ENCODE data around the gene MAGEF1.

MAGEF1 gene

GRCh38 chr3:184741259-184741556 lies 29.3 kb upstream of the MAGEF1 start:
- Histone ChIP-seq H3K36me3 (ENCODE audit: control insufficient read depth, insufficient read depth, low read length) (no peaks in the 10 kb centered on the region), H3K9me3 (ENCODE audit: control insufficient read depth, low read length) (no peaks in the 10 kb centered on the region), H3K27ac (ENCODE audit: low read depth, low read length, severe bottlenecking) (no peak overlapping the region), H3K4me1 (ENCODE audit: control insufficient read depth, insufficient read depth, low read length, poor library complexity, severe bottlenecking) (peaks cover 47% of the 10 kb centered on the region), H3K4me3 (ENCODE audit: extremely low read depth, insufficient read depth, low read length, poor library complexity, severe bottlenecking) (no peak overlapping the region)
- 79 to 87% methylated on average over 4 to 6 of the region's 8 CpGs for WGBS, 2 experiments (ENCODE audit: insufficient coverage in 2 of 2)

DNA sequence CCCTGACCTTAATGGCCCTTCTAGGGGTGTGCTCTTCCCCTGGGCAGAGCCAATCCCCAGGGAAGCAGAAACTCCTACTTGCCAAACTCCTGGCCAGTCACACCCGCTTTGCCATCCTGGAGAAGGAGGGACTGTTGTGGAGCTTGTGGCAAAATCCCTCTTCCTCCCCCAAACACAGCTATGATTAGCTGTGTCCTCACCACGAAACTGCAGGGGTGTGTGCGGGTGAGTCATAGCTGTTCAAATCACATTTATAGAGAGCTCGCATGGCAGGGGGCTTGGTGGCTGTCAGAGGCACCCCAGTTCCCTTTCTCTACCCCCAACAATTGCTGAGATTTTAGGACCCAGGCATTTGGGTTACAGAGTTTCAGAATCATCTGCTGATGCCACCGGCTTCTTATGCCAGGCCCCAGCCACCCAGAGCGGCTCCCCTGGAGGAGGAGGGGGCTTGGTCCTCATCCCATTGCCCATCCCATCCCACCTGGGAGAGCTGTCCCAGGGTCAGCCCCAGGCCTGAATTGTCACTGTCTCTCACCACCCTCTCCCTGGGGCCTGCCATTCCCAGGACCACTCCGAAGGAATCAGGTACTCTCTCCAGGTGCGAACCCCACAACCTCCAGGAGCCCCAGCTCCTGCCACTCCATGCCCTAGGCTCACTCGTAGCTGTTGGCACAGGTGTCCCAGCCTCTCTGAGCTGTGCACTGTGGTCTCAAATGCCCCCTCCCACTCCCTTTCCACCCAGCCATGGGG lies 28.8 kb upstream of the MAGEF1 start:
- Histone ChIP-seq H3K9me3 (ENCODE audit: control insufficient read depth, low read length) (no peaks in the 10 kb centered on the region), H3K27ac (ENCODE audit: low read depth, low read length, severe bottlenecking) (no peak overlapping the region), H3K4me1 (ENCODE audit: control insufficient read depth, insufficient read depth, low read length, poor library complexity, severe bottlenecking) (peaks cover 47% of the 10 kb centered on the region), H3K36me3 (ENCODE audit: control insufficient read depth, insufficient read depth, low read length) (no peaks in the 10 kb centered on the region), H3K4me3 (ENCODE audit: extremely low read depth, insufficient read depth, low read length, poor library complexity, severe bottlenecking) (no peak overlapping the region)
- WGBS, 2 experiments (ENCODE audit: insufficient coverage in 2 of 2) = 86 to 89% methylated on average over 4 to 6 of the region's 9 CpGs

DNA sequence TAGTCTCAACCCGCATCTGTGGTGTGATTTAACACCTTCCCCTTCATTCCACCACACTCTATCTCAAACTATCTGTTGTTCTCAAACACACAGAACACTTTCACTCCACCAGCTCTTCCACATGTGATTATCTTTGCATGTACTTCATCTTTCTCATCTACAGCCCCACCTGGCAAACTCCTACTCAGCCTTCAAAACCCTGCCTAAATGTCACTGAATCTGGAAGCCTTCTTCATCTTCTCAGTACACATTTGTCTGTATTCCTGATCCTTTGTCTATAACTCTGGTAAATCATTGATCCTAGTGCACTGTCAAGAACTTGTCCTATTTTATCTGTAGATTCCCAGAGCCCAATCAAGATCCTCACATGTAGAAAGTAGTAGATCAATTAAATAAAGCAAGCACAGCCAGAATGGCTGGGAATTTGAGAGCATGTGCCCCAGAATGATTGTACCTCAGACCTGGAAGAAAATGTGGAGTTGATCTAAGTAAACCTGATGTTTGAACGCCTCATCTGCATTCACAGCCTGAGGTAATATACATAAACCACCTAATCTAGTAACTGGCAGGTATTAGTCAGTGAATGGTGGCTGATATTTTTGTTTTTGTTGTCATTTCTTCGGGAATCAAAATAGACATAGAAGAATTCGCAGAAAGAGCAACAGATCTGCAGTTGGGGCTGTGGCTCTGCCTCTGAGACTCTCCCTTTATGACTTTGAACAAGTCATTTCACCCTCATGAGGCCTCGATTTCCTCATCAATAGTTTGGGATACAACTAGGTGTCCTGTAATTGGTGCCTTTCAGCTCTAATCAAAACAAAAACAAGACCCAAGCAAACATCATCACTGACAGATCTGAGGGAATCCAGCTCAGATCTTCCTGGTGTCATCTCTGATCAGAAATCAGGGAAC lies 28.0 kb upstream of the MAGEF1 start:
- no peak overlapping the region for H3K27ac ChIP-seq (ENCODE audit: low read depth, low read length, severe bottlenecking)
- WGBS, 2 experiments (ENCODE audit: insufficient coverage in 2 of 2) = 88 to 92% methylated on average over 4 of the region's 5 CpGs
- H3K9me3 ChIP-seq (ENCODE audit: control insufficient read depth, low read length) = no peaks in the 10 kb centered on the region
- peaks cover 47% of the 10 kb centered on the region for H3K4me1 ChIP-seq (ENCODE audit: control insufficient read depth, insufficient read depth, low read length, poor library complexity, severe bottlenecking)
- H3K36me3 ChIP-seq (ENCODE audit: control insufficient read depth, insufficient read depth, low read length) = no peaks in the 10 kb centered on the region
- no peak overlapping the region for H3K4me3 ChIP-seq (ENCODE audit: extremely low read depth, insufficient read depth, low read length, poor library complexity, severe bottlenecking)

DNA sequence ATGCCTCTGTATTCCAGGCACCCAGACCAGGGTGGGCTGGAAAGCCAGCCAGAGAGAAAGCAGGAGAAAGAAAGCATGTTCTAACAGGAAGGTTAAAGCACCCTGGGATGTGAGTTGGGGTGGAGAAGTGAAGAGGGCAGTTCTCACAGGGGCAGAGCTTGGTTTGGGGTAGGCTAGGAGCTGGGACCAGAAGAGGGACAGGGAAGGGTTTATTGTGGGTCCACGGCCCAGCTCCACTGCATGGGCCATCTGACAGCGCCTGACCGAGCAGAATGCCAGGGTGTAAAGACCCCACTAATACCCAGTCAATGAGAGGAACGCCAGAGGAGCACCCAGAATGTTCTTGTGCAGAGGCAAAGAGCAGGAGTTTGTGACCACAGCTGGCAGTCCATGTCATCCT lies 27.1 kb upstream of the MAGEF1 start:
- Histone ChIP-seq H3K36me3 (ENCODE audit: control insufficient read depth, insufficient read depth, low read length) (no peaks in the 10 kb centered on the region), H3K27ac (ENCODE audit: low read depth, low read length, severe bottlenecking) (no peak overlapping the region), H3K9me3 (ENCODE audit: control insufficient read depth, low read length) (no peaks in the 10 kb centered on the region), H3K4me3 (ENCODE audit: extremely low read depth, insufficient read depth, low read length, poor library complexity, severe bottlenecking) (no peak overlapping the region), H3K4me1 (ENCODE audit: control insufficient read depth, insufficient read depth, low read length, poor library complexity, severe bottlenecking) (peaks cover 49% of the 10 kb centered on the region)
- 87 to 92% methylated on average over 4 of the region's 4 CpGs for WGBS, 2 experiments (ENCODE audit: insufficient coverage in 2 of 2)

GRCh38 chr3:184738506-184738890 lies 26.6 kb upstream of the MAGEF1 start:
- Histone ChIP-seq H3K4me1 (ENCODE audit: control insufficient read depth, insufficient read depth, low read length, poor library complexity, severe bottlenecking) (peaks cover 51% of the 10 kb centered on the region), H3K36me3 (ENCODE audit: control insufficient read depth, insufficient read depth, low read length) (no peaks in the 10 kb centered on the region), H3K9me3 (ENCODE audit: control insufficient read depth, low read length) (no peaks in the 10 kb centered on the region), H3K4me3 (ENCODE audit: extremely low read depth, insufficient read depth, low read length, poor library complexity, severe bottlenecking) (no peak overlapping the region), H3K27ac (ENCODE audit: low read depth, low read length, severe bottlenecking) (peak overlapping the region; percentile 82)
- 83 to 98% methylated on average over 6 to 8 of the region's 8 CpGs for WGBS, 2 experiments (ENCODE audit: insufficient coverage in 2 of 2)

DNA sequence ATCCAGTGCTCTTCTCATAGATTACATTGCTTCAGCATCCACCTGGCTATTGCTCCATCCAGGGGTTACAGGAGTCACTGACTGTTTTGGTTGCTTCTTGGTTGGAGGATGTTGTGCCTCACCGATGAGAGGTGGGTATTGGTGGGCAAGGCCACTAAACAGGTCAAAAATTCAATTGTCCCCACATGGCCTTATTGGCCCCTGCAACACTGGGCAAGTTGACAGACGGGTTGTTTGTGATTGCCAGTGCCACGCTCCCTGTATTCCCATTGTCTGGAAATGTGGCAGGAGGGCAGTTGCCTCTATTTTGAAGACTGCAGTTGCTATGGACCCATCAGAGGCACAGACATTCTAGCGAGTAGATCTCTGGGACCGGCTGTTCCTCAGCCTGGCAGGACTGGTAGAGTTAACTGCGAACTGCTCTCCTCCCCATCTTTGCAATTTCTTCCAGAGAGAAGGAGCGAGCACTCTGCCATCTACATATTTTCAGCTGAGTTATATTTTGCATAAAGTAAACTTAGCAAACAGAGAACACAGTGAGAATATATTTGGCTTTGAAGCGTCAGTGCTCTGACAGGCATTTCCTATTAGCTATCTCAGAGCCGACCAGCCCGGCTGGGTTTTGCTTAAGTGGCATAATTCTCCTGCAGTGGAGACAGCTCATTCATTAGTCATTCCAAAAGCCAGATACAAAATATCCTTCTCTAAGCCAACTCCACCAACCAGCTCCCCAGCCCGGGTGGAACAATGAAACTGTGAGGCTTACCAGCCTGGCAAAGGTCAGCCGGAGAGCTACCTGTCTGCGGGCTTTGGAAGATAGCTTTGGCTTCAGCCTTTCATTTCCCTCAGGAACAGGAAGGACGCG lies 26.0 kb upstream of the MAGEF1 start:
- H3K27ac ChIP-seq (ENCODE audit: low read depth, low read length, severe bottlenecking) = peak overlapping the region; percentile 82
- H3K36me3 ChIP-seq (ENCODE audit: control insufficient read depth, insufficient read depth, low read length) = no peaks in the 10 kb centered on the region
- 79 to 88% methylated on average over 13 to 14 of the region's 15 CpGs for WGBS, 2 experiments (ENCODE audit: insufficient coverage in 2 of 2)
- no peak overlapping the region for H3K4me3 ChIP-seq (ENCODE audit: extremely low read depth, insufficient read depth, low read length, poor library complexity, severe bottlenecking)
- no peaks in the 10 kb centered on the region for H3K9me3 ChIP-seq (ENCODE audit: control insufficient read depth, low read length)
- H3K4me1 ChIP-seq (ENCODE audit: control insufficient read depth, insufficient read depth, low read length, poor library complexity, severe bottlenecking) = peaks cover 49% of the 10 kb centered on the region

DNA sequence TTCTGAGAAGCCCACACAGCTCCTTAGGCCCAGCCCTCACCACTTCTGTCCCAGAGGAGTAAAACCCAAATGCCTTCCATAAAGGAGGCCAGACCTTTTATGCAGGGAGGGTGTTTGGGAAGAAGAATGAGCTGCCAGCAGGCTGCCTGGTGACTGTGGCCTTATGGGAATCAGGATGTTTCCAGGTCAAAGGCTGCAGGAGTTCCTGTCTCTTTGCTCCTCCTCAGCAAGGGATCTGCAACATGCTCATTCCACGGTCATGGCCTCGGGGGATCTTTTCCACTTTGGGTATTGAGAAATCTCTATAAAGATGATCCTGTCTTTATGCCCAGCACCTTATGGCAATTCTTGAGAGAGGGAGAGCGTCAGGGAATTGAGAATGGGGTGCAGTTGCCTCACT lies 25.2 kb upstream of the MAGEF1 start:
- Histone ChIP-seq H3K9me3 (ENCODE audit: control insufficient read depth, low read length) (no peaks in the 10 kb centered on the region), H3K4me3 (ENCODE audit: extremely low read depth, insufficient read depth, low read length, poor library complexity, severe bottlenecking) (no peak overlapping the region), H3K36me3 (ENCODE audit: control insufficient read depth, insufficient read depth, low read length) (no peaks in the 10 kb centered on the region), H3K4me1 (ENCODE audit: control insufficient read depth, insufficient read depth, low read length, poor library complexity, severe bottlenecking) (peaks cover 43% of the 10 kb centered on the region), H3K27ac (ENCODE audit: low read depth, low read length, severe bottlenecking) (peak overlapping the region; percentile 16)
- WGBS, 2 experiments (ENCODE audit: insufficient coverage in 2 of 2) = 100% methylated on average over 2 of the region's 3 CpGs; no CpG with 5 or more reads in 1 of the 2 experiments

DNA sequence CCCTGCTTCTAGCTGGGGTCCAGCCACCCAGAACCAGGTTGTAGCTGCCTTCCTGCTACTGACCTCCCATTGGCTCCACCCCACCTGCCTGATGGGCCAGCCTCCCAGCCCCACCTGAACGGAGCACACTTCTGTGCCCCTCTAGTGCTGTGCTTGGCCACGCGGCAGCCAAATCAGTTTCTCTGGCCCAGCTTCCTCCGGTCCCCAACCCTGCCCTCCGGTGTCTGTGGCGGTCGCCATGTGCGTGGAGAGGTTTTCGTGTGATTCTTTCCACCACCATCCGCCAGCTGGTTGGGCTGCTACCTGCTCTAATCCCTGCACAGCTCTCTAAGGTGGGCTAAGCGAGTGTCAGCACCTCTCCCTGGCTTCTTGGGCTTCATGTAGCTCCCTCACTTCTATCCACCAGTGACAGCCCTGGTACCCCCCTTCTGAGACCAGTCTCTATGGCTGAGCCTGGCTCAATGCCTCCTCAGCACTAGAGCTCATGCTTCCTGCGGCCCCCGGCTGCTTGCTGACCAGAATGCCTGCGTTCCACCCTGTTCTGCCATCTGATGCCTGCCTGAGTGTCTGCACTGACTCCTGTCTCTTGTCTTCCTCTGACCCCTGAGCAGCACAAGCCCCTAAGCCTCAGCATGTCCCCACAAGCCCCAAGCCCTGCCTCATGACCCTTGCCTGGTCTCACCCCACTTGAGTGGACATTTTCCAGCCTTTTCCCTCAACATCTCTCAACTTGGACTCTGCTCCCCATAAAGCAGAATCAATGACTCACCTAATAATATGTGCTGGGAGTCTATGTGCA lies 23.2 kb upstream of the MAGEF1 start:
- H3K4me1 ChIP-seq (ENCODE audit: control insufficient read depth, insufficient read depth, low read length, poor library complexity, severe bottlenecking) = peaks cover 29% of the 10 kb centered on the region
- no peaks in the 10 kb centered on the region for H3K36me3 ChIP-seq (ENCODE audit: control insufficient read depth, insufficient read depth, low read length)
- no peak overlapping the region for H3K27ac ChIP-seq (ENCODE audit: low read depth, low read length, severe bottlenecking)
- WGBS, 2 experiments (ENCODE audit: insufficient coverage in 2 of 2) = 91 to 92% methylated on average over 11 to 14 of the region's 14 CpGs
- H3K4me3 ChIP-seq (ENCODE audit: extremely low read depth, insufficient read depth, low read length, poor library complexity, severe bottlenecking) = no peak overlapping the region
- H3K9me3 ChIP-seq (ENCODE audit: control insufficient read depth, low read length) = no peaks in the 10 kb centered on the region

DNA sequence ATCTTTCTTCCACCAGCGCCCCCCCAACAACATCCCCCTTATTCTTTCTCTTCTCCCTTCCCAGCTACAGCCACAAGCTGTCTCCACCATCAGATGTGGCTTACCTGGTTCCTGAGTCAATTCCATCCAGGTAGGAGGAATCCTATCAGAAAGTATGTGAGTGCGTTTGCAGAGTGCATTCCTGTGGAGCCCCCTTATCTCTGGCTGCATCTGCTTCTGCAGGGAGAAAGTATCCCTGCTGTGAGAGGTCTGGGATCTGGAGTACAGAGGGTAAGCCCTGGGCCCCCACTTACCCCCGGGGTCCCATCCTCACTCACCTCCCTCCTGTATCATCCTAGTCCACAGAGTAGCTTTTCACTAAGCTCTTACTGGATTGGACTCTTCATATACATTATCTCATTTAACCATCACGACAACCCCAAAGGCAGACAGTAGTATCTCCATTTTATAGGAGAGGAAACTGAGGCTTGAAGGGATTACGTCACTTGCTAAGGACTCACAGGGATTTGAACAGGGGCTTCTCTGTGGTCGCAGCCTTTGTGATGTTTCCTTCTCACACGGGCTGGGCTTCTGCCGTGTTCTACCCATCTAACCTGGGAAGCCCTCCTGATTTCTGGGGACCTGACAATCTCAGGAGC lies 22.2 kb upstream of the MAGEF1 start:
- H3K9me3 ChIP-seq (ENCODE audit: control insufficient read depth, low read length) = no peaks in the 10 kb centered on the region
- no peak overlapping the region for H3K4me3 ChIP-seq (ENCODE audit: extremely low read depth, insufficient read depth, low read length, poor library complexity, severe bottlenecking)
- H3K27ac ChIP-seq (ENCODE audit: low read depth, low read length, severe bottlenecking) = no peak overlapping the region
- no peaks in the 10 kb centered on the region for H3K36me3 ChIP-seq (ENCODE audit: control insufficient read depth, insufficient read depth, low read length)
- peaks cover 26% of the 10 kb centered on the region for H3K4me1 ChIP-seq (ENCODE audit: control insufficient read depth, insufficient read depth, low read length, poor library complexity, severe bottlenecking)
- WGBS, 2 experiments (ENCODE audit: insufficient coverage in 2 of 2) = 93 to 100% methylated on average over 4 of the region's 8 CpGs
